Nephron (organoid): Measurements from ENCODE around the gene CES3.
"Not testable (repeated sequence)": the region's sequence is repeated elsewhere in the genome, so short reads cannot be mapped to it uniquely, and the experiment has no call there.

Experiments
- H3K27ac Mint-ChIP-seq, 3 experiments: 2 replicates each; pipeline ENCODE4 v1.8.0; 2020; ENCODE audit warnings: mixed read lengths in 3 of 3, mild to moderate bottlenecking in 2 of 3, moderate library complexity in 1 of 3
- H3K27me3 Mint-ChIP-seq: 2 replicates; pipeline ENCODE4 v1.8.0; 2021; ENCODE audit warnings: low read depth, mild to moderate bottlenecking, moderate library complexity, mixed read lengths
- H3K36me3 Mint-ChIP-seq: 2 replicates; pipeline ENCODE4 v1.8.0; 2020; ENCODE audit warnings: low read depth, mixed read lengths
- H3K4me1 Mint-ChIP-seq: 2 replicates; pipeline ENCODE4 v1.8.0; 2020; ENCODE audit warnings: mixed read lengths
- H3K4me3 Mint-ChIP-seq, 3 experiments: 2 replicates each; pipeline ENCODE4 v1.8.0; 2020; ENCODE audit warnings: mild to moderate bottlenecking in 3 of 3, mixed read lengths in 3 of 3, moderate library complexity in 2 of 3
- H3K9me3 Mint-ChIP-seq: 2 replicates; pipeline ENCODE4 v1.8.0; 2020; ENCODE audit warnings: mixed read lengths
- TF ChIP-seq, protein P1 (sequence below), 3 experiments: fragments of 200-600 bp; sonication (generic); IDR thresholded peaks; one replicate each; pipeline ENCODE4 v1.5.0; 2021; ENCODE audit warnings: antibody characterized with exemption in 3 of 3; ENCODE audit not compliant: unreplicated experiment in 3 of 3

Gene CES3

DNA sequence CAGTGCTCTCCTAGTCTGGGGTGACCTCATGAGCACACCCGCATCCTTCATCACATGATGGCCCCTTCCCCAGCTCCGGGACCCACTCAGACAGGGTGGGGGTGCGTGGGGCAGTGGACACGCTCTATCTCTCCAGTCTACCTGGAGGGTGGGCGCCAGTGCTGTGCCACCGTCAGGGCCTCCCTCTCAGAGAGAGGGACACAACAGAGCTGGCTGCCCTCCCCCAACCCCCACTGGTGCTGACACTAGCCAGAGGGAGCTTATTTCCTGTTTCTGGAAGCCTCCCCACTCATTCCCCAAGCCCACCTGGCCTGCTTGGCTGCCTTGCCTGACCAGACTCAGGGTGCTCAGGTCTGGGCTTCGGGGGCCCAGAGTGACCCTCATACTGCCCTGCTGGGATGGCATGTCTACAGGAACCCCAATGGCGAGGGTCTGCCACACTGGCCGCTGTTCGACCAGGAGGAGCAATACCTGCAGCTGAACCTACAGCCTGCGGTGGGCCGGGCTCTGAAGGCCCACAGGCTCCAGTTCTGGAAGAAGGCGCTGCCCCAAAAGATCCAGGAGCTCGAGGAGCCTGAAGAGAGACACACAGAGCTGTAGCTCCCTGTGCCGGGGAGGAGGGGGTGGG, 17.5 kb upstream of the CES3 start:
- Mint-ChIP-seq H3K27me3 (no peaks in the 10 kb centered on the region), H3K27ac (no peak overlapping the region), H3K4me3 (no peak overlapping the region), H3K4me1 (no peaks in the 10 kb centered on the region), H3K9me3 (no peaks in the 10 kb centered on the region), H3K36me3 (peaks cover 30% of the 10 kb centered on the region)
- TF ChIP-seq, protein P1, sequence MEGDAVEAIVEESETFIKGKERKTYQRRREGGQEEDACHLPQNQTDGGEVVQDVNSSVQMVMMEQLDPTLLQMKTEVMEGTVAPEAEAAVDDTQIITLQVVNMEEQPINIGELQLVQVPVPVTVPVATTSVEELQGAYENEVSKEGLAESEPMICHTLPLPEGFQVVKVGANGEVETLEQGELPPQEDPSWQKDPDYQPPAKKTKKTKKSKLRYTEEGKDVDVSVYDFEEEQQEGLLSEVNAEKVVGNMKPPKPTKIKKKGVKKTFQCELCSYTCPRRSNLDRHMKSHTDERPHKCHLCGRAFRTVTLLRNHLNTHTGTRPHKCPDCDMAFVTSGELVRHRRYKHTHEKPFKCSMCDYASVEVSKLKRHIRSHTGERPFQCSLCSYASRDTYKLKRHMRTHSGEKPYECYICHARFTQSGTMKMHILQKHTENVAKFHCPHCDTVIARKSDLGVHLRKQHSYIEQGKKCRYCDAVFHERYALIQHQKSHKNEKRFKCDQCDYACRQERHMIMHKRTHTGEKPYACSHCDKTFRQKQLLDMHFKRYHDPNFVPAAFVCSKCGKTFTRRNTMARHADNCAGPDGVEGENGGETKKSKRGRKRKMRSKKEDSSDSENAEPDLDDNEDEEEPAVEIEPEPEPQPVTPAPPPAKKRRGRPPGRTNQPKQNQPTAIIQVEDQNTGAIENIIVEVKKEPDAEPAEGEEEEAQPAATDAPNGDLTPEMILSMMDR (IDR thresholded peaks at IDR 0.05; ENCODE audit: unreplicated experiment in 3 of 3) = no peak

DNA sequence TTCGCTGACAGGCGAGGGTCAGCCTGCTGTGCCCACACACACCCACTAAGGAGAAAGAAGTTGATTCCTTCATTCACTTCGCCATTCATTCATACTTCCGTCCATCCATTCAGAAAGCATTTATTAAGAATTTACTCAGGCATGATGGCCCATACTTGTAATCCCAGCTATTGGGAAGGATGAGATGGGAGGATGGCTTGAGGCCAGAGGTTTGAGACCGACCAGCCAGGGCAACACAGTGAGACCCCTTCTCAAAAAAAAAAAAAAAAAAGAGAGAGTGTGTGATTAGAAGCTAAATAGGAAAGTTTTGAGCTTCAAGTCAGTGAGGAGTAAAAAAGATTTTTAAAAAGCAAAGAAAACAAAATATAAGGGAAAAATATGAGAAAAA, 17.0 kb upstream of the CES3 start:
- H3K27me3 Mint-ChIP-seq = peaks cover 2% of the 10 kb centered on the region
- H3K36me3 Mint-ChIP-seq = peaks cover 30% of the 10 kb centered on the region
- no peaks in the 10 kb centered on the region for H3K9me3 Mint-ChIP-seq
- TF ChIP-seq, protein P1 (IDR thresholded peaks at IDR 0.05; ENCODE audit: unreplicated experiment in 3 of 3) = no peak
- H3K4me1 Mint-ChIP-seq = no peaks in the 10 kb centered on the region
- no peak overlapping the region for H3K27ac Mint-ChIP-seq
- H3K4me3 Mint-ChIP-seq = no peak overlapping the region

DNA sequence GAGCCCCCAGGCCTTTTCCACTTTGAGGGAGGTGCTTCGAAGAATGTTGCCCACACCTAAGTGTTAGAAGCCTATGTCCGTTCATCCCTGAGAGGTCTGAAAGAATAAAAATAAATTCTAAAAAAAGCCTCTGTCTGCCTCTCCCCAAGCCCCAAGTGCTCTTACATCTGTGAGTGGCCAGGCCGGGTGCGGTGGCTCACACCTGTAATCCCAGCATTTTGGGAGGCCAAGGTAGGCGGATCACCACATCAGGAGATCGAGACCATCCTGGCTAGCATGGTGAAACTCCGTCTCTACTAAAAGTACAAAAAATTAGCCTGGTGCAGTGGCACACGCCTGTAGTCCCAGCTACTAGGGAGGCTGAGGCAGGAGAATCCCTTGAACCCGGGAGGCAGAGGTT, 16.1 kb upstream of the CES3 start:
- not testable (repeated sequence) for H3K4me3 Mint-ChIP-seq, H3K4me1 Mint-ChIP-seq, H3K27ac Mint-ChIP-seq

DNA sequence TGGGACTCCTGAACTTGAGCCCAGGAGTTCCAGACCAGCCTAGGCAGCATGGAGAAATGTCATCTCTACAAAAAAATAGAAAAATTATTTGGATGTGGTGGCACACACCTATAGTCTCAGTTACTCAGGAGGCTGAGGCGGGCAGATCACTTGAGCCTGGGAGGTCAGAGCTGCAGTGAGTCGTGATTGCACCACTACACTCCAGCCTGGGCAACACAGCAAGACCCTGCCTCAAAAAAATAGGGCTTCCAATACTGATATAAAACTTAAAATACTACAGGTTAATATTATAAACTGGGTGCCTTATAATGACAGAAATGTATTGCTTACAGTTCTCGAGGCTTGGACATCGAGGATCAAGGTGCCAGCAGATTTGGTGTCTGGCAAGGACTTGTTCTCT, 15.1 kb upstream of the CES3 start:
- TF ChIP-seq, protein P1 (IDR thresholded peaks at IDR 0.05; ENCODE audit: unreplicated experiment in 3 of 3) = no peak
- H3K27ac Mint-ChIP-seq = no peak overlapping the region
- no peak overlapping the region for H3K4me3 Mint-ChIP-seq
- no peaks in the 10 kb centered on the region for H3K4me1 Mint-ChIP-seq
- H3K27me3 Mint-ChIP-seq = peaks cover 3% of the 10 kb centered on the region
- H3K36me3 Mint-ChIP-seq = peaks cover 25% of the 10 kb centered on the region
- no peaks in the 10 kb centered on the region for H3K9me3 Mint-ChIP-seq

More for the DNA sequence above, 16.1 kb upstream of the CES3 start:
- H3K9me3 Mint-ChIP-seq, H3K27me3 Mint-ChIP-seq: not testable (repeated sequence)
- peaks cover 26% of the 10 kb centered on the region for H3K36me3 Mint-ChIP-seq

DNA sequence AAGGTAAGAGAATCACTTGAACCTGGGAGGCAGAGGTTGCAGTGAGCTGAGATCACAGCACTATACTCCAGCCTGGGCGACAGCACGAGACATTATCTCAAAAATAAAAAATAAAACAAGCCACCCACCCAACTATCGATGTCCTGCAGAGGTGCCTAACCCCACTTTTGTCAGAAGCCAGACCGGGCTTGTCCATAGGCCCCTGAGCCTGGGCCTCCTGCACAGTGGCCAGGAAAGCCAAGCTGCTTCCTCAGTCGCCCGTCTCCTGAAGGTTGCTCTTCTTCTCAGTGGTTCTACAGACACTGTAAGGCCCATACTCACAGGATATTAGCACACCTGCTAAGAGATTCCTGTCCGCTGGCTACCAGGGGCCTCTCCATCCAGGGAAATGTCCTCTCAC, 14.5 kb upstream of the CES3 start:
- Mint-ChIP-seq H3K4me1 (no peaks in the 10 kb centered on the region), H3K9me3 (peaks cover 3% of the 10 kb centered on the region), H3K36me3 (peaks cover 24% of the 10 kb centered on the region), H3K4me3 (no peak overlapping the region), H3K27me3 (peaks cover 3% of the 10 kb centered on the region), H3K27ac (no peak overlapping the region)
- TF ChIP-seq, protein P1 (IDR thresholded peaks at IDR 0.05; ENCODE audit: unreplicated experiment in 3 of 3) = no peak

DNA sequence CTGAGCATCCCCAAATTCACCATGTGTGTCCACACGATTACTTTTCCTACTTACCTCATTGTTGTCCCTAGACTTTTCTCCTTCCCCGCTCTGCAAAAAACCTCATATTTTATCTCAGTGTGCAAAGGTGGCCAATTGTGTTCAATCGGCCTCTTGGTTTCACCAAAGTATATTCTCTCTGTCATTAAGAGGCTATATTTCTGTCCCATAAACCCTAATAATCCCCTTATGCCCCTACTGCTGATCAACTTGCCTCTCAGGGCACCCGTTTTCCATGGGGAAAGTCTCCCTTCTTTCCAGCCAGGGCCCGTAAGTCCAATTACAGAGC, 14.1 kb upstream of the CES3 start:
- Mint-ChIP-seq H3K27ac (no peak overlapping the region), H3K4me1 (no peaks in the 10 kb centered on the region), H3K4me3 (no peak overlapping the region), H3K9me3 (peaks cover 7% of the 10 kb centered on the region), H3K36me3 (peaks cover 22% of the 10 kb centered on the region), H3K27me3 (peaks cover 3% of the 10 kb centered on the region)
- TF ChIP-seq, protein P1 (IDR thresholded peaks at IDR 0.05; ENCODE audit: unreplicated experiment in 3 of 3) = no peak
